GM12892 (cell line): ENCODE measurements around the gene CNTN5.

Experiments
- POLR2A ChIP-seq: IDR thresholded peaks from 2 replicates; pipeline ENCODE4 v1.6.1; 2011; ENCODE audit warnings: low read depth, low read length, control low read depth
- POLR2AphosphoS5 ChIP-seq: IDR thresholded peaks from 2 replicates; pipeline ENCODE4 v1.6.1; 2011; ENCODE audit warnings: low read depth, low read length, control low read depth
- TAF1 ChIP-seq: IDR thresholded peaks from 2 replicates; pipeline ENCODE4 v1.6.1; 2011; ENCODE audit warnings: low read depth, mild to moderate bottlenecking, control low read depth, low read length, borderline replicate concordance

DNA sequence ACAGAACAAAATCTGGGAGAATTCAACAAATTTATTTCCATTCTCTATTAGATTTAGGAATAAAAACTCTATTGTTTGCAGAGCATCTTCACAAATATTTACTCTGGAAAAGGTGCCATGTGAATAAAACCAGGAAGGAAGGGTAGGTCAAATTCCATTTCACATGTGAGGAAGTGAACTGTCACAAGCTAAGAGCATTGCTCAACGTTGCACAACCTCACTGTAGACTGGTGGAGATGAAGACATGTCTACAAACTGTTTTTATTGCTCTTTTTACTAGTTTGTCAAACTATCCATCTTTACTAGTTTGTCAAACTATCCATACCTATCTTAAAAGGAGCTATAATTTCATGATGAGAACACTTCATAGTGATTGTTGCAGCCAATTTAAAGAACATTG lies 236.4 kb downstream of the CNTN5 start:
- TF ChIP-seq POLR2A (no peak), POLR2AphosphoS5 (no peak), TAF1 (no peak)
